GM21381 (cell line): ENCODE data around the gene TPSAB1.
"Not testable (repeated sequence)": the region's sequence is repeated elsewhere in the genome, so short reads cannot be mapped to it uniquely, and the experiment has no call there.

Source experiments
- ATAC-seq: cut with Tn5 transposase; IDR thresholded peaks from one replicate; pipeline ENCODE4 v1.9.1; 2021; ENCODE audit warnings: mild to moderate bottlenecking, moderate library complexity; ENCODE audit not compliant: unreplicated experiment

Gene TPSAB1

DNA sequence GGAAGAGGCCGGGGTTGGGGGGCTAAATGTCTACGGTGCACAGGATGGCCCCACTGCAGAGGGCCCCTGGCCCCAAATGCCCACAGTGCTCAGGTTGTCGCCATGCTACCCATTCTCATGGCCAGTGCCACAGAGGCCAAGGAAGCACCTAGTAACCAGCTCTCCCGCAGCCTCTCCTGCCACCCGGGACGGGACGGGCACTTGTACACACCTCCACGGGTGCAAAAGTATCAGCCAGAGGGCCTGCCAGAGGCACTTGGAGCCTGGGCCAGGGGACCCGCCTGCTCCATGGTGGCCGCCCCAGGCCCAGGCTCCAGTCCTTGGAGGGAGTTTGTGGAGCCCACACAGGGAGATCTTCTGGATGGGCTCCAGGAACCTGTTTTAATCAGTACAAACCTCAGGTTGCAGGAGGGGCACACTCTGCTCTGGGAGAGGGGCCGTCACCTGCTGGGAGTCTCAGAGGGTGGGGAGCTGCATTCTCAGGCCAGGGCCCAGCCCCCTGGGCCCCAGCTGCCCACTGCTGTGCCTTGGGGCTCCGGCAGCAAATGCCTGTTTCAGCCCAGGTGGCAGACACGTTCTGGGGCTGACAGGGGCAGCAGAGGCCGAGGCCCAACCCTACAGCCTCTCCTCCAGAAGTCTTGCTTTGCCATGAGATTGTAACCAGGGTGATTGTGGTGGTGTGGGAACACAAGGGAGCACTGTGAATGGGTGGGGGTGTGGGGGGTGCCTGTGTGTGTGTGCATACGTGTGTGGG, 23.3 kb downstream of the TPSAB1 start:
- no peak for ATAC-seq

DNA sequence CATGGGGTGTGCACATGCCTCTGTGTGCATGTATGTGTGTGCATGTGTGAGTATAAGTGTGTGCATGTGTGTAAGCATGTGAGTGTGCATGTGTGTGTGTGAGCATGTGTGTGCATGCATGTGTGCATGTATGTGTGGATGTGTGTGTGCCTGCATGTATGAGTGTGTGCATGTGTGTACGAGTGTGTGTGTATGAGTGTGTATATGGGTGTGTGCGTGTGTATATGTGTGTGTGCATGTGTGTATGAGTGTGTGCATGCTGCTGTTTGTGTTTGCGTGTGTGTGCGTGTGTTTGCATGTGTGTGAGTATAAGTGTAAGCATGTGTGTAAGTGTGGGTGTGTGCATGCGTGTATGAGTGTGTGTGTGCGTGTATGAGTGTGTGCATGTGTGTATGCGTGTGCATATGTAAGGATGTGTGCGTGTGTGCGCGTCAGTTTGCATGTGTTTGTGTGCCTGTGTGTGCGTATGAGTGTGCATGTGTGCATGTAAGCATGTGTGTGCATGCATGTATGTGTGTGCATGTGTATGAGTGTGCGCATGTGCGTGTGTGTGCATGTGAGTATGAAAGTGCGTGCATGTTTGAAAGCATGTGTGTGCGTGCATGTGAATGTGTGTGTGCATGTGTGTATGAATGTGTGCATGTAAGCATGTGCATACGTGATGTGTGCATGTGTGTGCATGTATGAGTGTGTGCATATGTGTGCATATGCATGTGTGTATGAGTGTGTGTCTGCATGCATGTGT, 24.0 kb downstream of the TPSAB1 start:
- no peak for ATAC-seq

DNA sequence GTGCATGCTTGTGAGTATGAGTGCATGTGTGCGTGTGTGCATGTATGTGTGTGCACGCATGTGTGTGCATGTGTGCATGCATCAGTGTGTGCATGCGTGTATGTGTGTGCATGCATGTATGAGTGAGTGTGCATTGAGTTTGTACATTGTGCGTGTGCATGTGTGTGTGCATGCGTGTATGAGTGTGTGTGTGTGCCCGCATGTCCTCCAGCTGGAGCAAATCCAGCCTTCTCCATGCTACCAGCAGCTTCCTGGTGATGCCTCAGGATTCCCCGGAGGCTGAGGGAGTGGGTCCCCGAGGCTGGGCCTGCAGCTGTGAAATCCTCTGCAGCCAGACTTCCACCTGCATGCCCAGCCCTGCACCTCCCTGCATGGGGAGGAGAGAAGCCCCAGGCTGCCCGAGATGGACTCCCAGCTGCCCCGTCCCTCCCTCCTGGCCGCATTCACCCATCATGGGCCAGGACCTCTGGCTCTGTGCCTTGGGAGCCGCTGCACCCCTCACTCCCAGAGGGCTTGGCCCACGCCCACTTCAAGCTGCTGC, 24.7 kb downstream of the TPSAB1 start:
- no peak for ATAC-seq

DNA sequence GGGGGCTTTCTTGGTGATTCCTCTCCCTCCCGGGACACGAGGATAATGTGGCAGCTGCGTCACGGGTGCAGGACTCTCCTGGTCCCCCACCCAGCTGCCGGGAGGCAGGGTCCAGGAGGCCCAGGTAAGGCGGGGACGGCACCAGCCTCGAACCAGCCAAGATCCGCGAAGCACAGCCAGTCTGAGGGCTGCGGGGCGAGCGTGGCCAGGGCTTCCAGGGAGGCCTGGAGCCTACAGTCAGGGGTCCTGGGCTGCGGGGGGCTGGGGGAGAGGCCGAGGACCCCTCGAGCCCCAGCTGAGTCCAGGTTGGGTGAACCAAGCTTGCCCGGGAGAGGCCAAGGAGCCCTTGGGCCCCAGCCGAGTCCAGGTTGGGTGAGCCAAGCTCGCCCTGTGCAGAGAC, 25.3 kb downstream of the TPSAB1 start:
- ATAC-seq, result no peak

DNA sequence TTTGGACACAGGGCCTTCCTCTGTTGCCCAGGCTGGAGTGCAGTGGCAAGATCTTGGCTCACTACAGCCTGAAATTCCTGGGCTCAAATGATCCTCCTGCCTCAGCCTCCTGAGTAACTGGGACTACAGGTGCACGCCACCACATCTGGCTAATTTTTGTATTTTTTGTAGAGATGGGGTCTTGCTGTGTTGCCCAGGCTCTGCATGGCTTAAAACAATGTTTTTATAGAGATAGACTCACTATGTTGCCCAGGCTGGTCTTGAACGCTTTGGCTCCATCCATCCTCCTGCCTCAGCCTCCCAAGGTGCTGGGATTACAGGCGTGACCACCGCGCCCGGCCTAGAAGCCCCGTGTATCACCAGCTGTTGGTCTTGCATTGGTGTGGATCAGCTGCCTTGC, 28.9 kb downstream of the TPSAB1 start:
- not testable (repeated sequence) for ATAC-seq

DNA sequence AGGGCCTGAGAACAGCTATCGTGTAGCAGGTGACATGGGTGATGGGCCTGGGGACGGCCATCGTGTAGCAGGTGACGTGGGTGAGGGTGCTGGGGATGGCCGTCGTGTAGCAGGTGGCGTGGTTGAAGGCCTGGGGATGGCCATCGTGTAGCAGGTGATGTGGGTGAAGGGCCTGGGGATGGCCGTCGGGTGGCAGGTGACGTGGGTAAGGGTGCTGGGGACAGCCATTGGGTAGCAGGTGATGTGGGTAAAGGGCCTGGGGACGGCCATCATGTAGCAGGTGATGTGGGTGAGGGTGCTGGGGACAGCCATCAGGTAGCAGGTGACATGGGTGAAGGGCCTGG, 30.8 kb downstream of the TPSAB1 start:
- ATAC-seq, result no peak

DNA sequence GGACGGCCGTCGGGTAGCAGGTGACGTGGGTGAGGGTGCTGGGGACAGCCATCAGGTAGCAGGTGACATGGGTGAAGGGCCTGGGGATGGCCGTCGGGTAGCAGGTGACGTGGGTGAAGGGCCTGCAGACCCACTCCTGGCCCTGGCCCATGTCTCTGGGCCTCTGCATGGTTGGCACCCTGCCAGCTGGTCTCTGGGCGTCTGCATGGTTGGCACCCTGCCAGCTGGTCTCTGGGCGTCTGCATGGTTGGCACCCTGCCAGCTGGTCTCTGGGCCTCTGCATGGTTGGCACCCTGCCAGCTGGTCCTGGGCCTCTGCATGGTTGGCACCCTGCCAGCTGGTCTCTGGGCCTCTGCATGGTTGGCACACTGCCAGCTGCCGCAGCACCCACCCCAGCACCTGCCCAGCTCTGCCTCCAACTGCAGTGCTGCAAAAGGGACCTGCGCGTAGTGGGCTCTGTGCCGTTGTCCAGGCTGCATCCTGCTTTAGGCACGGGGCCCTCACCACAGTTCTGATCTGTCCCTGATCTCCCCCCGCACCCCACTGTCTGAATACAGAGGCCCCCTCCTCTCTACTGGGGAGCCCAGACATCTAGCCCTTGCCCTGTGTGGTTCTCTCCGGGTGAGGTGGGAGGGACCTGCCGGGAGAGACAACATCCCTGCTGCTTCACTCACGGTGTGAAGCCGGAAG, 31.4 kb downstream of the TPSAB1 start:
- ATAC-seq, result not testable (repeated sequence)

DNA sequence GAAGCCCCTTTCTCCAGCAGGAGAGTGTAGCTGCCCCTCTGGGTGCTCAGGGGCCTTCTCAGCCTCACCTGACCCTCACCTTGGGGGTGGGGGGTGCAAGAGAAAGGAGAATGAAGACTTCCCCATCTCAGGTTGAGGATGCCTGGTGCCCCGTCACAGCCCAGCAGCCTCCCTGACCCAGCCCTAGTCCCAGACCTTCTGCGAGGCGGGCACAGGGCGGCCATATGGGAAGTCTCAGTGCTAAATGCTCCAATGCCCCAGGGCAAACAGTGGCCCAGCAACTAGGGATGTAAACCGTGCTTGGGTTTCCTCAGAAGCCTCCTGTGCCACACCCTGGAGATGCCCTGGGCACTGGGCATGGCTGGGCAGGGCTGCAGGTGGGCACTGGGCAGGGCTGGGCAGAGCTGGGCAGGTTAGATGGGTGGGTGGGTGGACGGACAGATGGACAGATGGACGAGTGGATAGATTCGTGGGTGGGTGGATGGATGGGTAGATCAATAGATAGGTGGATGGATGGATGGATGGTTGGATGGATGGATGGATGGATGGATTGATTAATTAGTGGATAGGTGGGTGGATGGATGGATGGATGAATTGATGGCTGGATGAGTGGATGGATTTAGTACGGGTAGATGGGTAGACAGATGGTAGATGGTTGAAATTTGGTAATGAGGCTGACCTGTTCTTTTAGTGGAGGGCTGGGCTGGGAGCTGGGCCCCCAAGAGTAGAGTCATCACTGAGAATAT, 32.1 kb downstream of the TPSAB1 start:
- no peak for ATAC-seq

DNA sequence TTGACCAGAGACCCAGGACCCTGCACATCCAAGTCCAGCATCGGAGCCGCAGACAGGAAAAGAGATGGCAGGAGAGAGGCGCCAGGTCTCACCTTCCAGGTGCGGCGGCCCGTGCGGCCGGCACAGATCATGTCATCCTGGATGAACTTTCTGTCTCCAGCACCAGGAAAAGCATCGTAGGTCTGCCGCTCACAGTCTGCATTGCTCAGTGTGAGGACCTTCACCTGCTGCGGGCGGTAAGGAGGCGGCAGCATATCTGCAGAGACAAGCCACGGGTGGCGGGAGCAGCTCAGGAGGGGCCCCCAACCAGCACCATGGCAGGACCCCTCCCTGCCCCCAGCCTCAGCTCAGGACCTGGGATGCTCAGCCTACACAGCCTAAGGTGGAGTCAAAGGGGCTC, 33.3 kb downstream of the TPSAB1 start:
- no peak for ATAC-seq

DNA sequence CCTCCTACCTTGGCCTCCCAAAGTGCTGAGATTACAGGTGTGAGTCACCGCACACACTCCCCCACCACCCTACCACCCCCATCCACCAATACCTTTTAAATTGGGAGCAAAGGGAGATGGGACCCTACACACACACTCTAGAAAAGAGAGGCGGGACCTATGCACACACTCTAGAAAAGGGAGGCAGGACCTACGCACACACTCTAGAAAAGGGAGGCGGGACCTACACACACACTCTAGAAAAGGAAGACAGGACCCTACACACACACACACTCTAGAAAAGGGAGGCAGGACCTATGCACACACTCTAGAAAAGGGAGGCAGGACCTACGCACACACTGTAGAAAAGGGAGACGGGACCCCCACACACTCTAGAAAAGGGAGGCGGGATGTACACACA, 34.3 kb downstream of the TPSAB1 start:
- ATAC-seq, result no peak

DNA sequence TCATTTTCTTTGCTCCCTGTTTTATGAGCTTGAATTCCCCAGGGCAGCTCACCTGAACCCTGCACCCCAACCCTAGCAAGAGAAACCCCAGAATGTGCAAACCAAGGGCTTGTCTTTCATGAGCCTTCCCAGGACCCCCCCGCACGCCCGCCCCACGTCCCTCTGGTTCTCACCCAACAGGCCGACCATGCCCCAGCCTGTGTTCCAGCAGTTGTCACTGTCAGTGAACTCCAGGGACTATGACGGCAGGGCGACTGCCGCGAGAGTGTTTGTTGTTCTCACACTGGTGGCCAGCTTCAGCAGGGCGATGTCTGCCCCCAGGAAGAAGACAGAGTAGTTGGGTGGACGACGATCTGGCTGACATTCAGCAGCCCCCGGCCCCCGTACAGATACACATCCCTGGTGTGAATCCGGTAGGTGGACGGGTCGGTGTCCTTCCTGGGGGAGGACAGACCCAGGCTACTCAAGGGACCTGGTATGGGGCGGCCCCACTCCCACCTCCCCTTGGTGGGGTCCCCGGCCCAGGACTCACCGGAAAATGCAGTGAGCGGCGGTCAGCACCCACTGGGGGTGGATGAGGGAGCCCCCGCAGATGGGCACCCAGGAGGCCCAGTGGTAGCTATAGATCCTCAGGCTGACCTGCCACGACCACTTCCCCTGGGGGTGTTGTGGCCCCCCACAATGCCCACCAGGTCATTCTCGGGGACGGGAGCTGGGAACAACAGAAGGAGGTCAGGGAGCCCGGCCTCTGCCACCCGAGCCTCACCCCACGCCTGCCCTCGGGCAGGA, 35.5 kb downstream of the TPSAB1 start:
- no peak for ATAC-seq

DNA sequence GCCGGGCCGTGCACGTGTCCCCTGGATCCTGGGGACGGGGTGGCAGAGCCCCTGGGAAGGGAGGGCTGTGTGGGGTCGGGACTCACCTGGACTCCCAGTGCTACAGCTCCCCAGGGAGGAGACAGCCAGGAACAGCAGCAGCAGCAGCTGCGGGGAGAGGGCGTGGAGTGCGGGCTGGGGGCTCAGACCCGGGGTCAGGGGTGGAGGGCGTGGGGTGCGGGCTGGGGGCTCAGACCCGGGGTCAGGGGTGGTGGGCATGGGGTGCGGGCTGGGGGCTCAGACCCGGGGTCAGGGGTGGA, 36.0 kb downstream of the TPSAB1 start:
- ATAC-seq, result no peak

DNA sequence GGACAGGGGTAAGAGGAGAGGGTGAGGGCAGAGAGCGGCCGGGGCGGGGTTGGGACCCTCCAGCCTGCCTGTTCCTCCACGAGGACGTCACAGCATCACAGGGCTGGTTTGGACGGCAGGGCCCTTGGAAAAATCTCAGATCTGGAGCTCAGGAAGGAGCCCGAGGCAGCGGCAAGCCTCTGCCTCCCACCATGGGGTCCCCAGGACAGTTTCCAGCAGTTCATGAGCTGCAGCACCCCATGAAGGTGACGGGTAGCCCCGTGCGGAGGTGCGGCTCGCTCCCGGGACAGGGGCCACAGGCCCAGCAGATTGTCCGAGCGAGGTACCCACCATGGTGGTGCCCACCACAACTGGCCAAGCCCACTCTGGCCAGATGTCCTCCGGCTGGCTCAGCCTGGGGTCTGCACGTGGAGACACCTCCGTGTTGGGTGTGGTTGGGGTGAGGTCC, 36.7 kb downstream of the TPSAB1 start:
- ATAC-seq, result no peak

DNA sequence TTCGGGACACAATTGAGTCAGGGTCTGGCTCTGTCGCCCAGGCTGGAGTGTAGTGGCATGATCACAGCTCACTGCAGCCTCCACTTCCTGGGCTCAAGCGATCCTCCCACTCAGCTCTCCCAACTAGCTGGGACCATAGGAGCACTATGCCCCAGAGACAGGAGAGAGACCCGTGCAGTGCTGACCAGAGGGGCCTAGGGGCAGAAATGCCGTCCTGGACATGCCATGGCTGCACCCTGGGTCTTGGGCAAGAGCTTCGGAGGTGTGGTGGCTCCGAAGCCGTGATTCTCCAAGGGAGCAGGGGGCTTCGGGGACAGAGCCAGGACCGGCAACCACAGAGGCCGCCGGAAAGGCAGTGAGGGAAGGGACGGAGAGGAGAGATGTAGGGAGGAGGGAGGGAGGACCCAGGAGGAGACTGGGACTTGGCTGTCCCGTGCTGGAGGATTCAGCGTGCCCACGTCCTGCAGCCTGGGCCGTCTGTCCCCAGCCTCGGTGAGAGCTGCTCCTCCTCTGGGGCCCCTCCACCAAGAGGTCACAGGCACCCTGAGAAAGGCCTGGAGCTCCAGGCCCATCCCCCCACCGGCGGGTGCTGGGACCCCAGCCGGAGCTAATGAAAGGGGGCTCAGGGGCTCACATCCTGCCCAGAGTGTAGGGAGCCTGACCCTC, 37.2 kb downstream of the TPSAB1 start:
- ATAC-seq, result no peak

DNA sequence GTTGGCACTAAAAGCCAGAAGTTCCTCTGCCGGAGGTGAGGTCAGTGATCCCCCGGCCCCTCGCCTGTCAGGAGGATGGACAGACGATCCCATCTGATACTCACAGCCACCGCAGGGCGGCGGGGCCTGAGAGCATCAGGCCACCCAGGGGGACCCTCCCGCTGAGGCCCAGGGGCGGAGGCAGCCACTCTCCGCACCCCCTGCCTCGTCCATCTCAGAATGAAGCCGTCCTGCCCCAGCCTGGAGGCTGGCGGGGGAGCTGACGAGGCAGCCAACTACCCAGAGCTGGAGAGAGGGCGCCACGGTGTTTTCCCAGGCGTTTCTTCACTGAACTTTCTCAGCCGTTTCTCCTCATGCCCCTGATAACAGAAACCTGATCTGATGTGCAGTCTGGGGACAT, 38.0 kb downstream of the TPSAB1 start:
- no peak for ATAC-seq

DNA sequence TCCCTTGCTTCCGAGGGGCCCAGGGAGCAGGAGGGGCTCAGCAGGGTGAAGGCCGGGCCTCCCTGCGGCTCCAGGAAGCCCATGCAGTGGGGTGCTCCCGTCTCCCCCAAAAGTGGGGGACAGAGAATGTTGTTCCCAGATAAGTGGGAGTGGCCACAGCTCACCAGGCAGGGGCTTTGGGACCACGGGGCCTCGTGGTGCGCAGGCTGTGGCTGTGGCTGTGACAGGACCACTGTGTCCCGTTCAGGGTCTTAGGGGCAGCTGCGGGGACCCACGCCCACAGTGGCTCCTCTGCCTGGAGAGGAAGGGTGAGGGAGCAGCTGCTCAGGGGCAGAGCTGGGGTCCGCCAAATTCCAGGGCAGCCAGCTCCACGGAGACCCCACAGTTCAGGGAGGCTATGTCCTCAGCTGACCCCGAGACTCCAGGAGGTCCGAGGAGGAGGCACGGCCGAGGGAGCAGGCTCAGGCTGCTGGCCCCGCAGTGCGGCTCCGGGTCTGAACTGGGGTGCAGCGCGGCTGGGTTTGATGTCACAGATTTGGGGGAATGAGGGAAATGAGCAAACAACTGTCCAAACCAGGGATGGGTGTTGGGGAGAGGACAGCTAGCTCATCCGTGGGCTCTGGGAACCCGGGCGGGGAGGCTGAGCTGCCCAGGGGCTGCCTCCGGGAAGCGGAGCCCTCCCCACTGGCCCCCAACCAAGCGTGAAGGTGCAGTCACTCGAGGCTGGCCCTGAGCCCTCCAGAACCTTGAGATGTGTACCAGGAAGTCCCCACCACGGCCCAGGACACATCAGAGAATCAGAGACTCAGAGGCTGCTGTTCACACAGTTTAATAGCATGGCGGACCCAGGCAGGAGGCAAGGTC, 38.8 kb downstream of the TPSAB1 start:
- ATAC-seq, result no peak

DNA sequence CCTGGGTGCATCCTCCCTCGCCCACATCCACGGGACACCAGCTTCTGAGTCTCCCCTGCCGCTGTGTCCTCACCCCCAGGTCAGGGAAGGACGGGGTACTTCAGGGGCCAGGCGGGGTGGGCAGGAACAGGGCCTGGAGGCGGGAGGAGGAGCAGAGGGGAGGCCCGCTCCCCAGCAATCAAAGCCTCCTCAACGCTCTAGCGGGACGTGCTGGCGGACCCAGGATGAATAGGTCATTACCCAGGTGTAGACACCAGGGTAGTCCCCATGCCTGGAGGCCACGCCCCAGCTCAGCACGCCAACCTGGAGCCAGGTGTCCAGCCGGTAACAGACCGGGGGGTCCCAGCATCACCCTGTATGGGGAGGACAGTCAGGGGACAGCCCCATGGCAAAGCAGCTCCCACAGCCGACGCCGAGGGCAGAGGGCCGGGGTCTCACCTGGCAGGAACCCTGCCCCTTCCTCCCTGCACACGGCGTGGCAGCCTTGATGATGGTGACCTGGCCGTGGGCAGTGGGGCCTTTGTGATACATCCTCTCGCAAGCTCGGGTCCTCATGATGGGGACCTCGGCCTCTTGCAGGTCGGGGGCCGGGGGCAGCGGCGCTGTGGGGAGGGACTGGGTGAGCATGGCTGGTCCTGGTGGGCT, 39.6 kb downstream of the TPSAB1 start:
- no peak for ATAC-seq

DNA sequence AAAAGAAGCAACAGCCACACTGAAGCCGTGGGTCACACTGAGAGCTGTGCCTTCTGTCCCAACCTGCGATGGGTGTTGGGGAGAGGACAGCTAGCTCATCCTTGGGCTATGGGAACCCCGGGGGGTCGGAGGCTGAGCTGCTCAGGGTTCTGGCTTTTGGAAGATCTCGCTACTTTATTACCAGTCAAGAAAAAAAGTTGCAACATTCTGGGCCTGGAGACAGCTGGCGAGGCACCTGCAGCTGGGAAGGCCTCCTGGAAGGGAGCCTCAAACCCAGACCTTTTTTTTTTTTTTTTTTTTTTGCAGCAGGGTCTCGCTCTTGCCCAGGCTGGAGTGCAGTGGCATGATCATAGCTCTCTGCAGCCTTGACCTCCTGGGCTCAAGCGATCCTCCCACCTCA, 40.3 kb downstream of the TPSAB1 start:
- no peak for ATAC-seq
